Measurements from ENCODE around the gene SLC47A1.

GRCh38 chr17:19583871-19584270 lies 50.2 kb downstream of the SLC47A1 start:
- no peak for TF ChIP-seq EZH2 (IDR thresholded peaks at IDR 0.05; ENCODE audit: insufficient read depth, poor library complexity, severe bottlenecking)
- no peak for TF ChIP-seq EZH2phosphoT487 (IDR thresholded peaks at IDR 0.05; ENCODE audit: insufficient read depth, low read depth)

Measured in GM23248 (cell line).